PC-3 (cell line): ENCODE results near the gene DLG2.

Experiments used
- CTCF ChIP-seq: fragments of 300-600 bp; sonication (generic); conservative IDR thresholded peaks from 2 replicates; pipeline ENCODE4 v1.5.1; 2017; ENCODE audit warnings: antibody characterized with exemption, low read depth, mild to moderate bottlenecking, low read length
- EZH2 ChIP-seq: fragments of 300-600 bp; sonication (generic); IDR thresholded peaks from one replicate; pipeline ENCODE4 v1.6.1; 2017; ENCODE audit warnings: antibody characterized with exemption, mild to moderate bottlenecking, low read length; ENCODE audit not compliant: unreplicated experiment
- EZH2phosphoT487 ChIP-seq: fragments of 300-600 bp; sonication (generic); IDR thresholded peaks from 2 replicates; pipeline ENCODE4 v1.6.1; 2018; ENCODE audit warnings: mild to moderate bottlenecking, antibody characterized with exemption, low read length, borderline replicate concordance

- TF ChIP-seq CTCF (no peak), EZH2phosphoT487 (no peak), EZH2 (no peak)
These were observed 2190.3 kb downstream of the DLG2 start for GRCh38 chr11:83436855-83437254.
